Activated CD4-positive, CD25-positive, alpha-beta regulatory T cell treated with anti-CD3 and anti-CD28 coated beads, Interleukin-2, amount 50 U/mL, for 72 hours (primary cell): ENCODE results near the gene HMG20A.

Source experiments
- DNase-seq: peaks from one replicate; pipeline ENCODE4 v3.0.0; 2021

HMG20A gene

DNA sequence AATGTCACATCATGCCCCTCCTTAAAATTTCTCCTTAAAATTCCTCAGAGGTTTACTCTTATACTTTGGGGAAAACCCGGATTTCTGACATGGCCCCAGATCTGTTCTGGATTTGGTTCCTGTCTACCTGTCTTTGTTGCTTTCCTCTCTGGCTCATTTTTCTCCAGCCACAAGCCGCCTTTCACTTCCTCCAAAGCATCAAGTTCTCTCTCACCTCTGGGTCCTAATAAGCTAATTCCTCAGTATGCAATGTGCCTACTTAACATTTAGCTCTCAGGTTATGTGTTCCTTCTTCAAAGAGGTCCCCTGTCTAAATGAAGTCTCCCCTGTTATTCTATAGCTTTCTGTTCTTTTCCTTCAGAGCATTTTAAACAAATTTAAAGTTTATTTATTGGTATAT is 16.1 kb downstream of the HMG20A start:
- DNase-seq = no peak

GRCh38 chr15:77437264-77437663 is 16.6 kb downstream of the HMG20A start:
- DNase-seq = no peak

GRCh38 chr15:77440378-77440999 is 19.8 kb downstream of the HMG20A start:
- no peak for DNase-seq

- no peak for DNase-seq
Observed at GRCh38 chr15:77446840-77447390, 26.2 kb downstream of the HMG20A start.

GRCh38 chr15:77454265-77454664 is 33.6 kb downstream of the HMG20A start:
- no peak for DNase-seq

DNA sequence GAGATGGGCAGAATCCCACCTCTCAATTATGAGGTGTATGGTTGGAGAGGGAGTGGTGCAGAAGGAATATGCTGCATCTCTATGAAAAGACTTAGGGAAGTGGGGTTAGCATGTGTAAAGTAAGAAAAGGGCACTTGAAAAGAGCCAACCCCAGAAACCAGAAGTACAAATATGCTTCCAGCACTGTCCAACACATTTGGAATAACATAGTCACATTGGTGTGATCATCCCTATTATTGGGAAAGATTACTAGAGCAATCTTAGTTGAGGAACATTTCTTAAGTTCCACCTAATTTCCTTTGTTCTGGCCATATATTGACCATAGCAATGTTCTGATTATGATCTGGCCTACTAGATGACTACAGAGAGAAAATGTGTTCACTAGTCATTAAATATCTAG is 34.3 kb downstream of the HMG20A start:
- DNase-seq = no peak

DNA sequence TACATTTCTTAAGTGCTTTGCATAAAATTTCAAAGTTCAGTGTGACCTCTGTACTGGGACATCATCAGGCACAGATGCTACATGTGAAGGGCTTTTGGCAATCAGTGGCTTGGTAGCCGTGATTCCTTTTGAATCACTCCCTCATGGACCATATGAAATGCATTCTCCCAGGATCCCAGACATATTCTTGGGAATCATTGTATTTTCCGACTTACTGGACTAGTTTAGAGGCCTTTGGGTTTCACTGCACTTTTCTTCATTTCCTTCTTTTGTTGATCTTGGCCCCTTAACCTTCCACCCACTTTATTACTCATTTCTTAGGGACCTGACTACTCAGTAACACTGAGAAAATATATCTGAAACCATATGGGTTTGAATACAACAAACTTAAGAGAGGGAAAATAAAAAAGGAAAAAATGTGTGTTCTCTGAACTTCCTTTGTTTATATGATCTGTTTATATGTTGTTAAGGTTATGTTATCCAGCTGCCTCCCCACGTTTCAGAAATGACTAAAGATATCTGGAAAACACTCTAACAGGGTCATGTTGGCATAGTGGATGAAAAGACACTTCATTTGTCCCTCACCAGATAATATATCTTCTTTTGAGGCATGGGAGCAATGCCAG is 35.1 kb downstream of the HMG20A start:
- no peak for DNase-seq

DNA sequence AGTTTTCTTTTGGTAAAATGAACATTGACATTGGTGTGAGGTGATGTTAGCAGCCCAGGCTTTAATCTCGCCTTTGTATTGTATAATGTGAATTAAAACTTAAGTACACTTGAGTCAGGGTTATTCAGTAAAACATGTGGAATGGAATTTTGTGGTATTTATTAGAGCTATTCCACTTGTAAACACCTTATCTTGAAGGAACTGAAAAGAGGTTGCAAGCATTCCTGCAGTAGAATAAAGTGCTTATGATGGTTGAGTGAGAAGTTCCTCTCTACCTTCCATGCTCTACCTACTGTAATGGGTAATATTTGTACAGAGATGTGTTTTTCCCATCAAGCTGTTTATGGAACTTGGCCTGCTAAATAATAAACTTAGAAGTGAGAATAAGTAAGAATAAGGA is 36.1 kb downstream of the HMG20A start:
- no peak for DNase-seq

DNA sequence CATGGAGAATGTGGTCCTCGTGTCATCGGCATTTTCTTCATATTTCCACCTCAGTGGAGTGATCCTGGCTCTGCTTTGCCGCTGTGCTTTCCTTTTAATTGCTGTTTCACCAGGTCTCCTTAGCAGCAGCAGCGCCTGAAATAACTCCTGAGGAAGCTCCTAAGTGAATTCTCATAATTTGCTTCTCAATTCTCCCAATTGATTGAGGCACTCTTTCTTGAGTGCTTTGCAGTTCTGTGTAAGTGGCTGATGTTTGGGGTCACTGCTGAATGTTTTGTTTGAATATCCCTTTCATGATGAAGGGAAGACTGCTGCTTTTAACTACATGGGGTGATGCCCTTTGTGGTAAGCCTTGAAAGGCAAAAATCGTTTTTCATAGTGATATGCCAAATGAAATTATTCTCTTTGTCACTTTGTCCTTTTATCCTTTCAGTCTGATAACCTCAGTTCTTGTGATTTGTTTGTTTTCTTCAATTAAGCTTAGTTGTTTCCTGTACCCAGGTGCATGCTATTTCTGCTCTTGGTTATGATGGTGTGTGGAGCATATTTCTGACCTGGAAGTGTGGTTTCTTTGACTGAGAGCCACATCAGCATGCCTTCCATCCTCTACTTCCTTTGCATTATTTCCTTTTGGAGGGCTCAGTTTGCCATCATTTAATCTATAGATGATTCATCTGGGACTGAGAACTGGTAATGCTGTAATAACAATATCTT is 36.7 kb downstream of the HMG20A start:
- DNase-seq = no peak

GRCh38 chr15:77457905-77458265 is 37.2 kb downstream of the HMG20A start:
- no peak for DNase-seq

DNA sequence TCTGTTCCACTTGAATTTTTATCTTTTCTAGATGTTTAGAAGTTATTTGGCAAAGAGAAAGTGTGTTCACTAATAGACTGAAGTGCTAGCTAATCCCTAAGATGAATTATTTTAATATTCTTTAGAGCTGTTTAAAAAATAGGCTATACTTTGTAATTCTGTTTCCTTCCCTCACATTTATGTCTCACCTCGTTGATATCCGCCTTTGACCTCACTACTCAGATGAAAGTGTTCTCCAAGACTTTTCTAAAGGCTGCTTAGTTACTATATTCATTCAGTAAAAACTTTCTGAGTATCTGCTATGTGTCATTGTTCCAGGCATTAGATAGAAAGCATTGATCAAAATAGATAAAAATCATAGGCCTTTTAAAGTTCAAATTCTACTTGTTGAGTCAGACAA is 38.3 kb downstream of the HMG20A start:
- no peak for DNase-seq

GRCh38 chr15:77461486-77461885 is 40.8 kb downstream of the HMG20A start:
- no peak for DNase-seq

GRCh38 chr15:77464129-77464865 is 43.6 kb downstream of the HMG20A start:
- no peak for DNase-seq

DNA sequence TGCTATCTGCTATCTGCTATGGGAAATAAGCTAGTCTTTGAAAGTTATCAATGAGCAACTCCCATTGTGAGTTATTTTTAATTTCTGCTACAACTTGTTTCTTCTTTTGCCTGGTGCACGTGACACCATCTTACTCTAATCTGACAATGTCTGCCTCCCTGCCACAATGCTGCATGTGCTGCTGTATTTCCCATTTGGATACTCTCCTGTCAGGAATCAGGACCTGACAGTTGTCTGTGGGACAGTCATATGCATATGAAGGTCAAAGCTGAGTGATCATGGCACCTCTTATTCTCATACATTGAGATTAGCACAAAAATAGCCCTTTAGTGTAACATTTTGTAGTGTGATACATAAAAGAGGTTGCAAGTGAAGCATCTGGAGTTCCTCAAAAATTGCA is 45.8 kb downstream of the HMG20A start:
- no peak for DNase-seq

DNA sequence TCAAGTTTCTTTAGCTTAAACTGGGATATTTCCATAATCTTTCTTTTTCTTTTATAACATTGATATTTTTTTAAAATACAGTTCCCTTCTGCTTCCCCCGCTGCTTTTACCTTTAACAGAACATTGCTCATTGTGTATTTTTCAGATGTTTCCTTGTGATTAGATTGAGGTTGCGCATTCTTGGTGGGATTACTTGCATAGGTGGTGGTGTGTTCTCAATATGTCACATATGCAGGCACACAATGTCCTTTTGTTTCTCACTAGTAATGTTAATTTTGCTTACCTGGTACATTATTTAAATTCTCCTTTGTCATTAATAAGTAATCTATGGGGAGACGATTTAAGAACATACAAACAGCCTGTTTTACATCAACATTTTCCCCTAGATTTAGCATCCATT is 48.2 kb downstream of the HMG20A start:
- DNase-seq = no peak

GRCh38 chr15:77470235-77470634 is 49.5 kb downstream of the HMG20A start:
- DNase-seq = no peak

DNA sequence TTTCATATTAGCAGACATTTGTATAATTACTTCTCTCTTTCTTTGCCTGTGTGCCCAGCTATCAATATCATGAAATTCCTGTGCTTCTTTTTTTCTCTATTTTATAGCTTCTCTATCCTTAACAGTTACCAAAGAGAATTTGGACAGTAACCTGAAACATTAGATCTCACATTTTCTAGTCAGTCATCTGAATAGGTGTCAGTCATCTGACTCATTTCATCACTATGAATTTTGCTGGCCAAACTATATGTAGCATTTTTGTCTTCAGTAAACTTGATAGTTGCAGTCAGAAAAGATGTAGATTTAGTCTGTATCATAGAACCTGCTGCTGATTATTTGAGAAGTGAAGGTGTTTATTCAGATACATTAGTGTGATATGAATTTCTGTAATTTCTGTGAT is 52.6 kb downstream of the HMG20A start:
- no peak for DNase-seq

GRCh38 chr15:77474310-77474988 is 53.8 kb downstream of the HMG20A start:
- DNase-seq = no peak

- DNase-seq = no peak
Observed at GRCh38 chr15:77475001-77475400, 54.3 kb downstream of the HMG20A start.

- DNase-seq = no peak
Observed at GRCh38 chr15:77475898-77476297, 55.2 kb downstream of the HMG20A start.

GRCh38 chr15:77476995-77477394 is 56.3 kb downstream of the HMG20A start:
- no peak for DNase-seq

DNA sequence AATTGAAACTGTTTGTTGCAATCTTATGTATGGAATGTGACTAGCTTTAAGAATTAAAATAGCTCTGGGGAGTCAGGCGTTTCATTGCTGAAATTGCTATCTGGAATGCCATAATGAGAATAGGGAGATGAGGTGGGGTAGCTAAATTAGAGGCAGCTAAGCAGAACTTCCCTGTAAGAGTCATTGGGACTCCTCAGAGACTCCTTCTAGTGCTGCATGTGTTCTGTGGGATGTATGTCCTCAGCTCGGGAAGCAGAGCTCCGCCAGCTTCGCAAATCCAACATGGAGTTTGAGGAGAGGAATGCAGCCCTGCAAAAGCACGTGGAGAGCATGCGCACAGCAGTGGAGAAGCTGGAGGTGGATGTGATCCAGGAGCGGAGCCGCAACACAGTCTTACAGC is 57.4 kb downstream of the HMG20A start:
- no peak for DNase-seq

DNA sequence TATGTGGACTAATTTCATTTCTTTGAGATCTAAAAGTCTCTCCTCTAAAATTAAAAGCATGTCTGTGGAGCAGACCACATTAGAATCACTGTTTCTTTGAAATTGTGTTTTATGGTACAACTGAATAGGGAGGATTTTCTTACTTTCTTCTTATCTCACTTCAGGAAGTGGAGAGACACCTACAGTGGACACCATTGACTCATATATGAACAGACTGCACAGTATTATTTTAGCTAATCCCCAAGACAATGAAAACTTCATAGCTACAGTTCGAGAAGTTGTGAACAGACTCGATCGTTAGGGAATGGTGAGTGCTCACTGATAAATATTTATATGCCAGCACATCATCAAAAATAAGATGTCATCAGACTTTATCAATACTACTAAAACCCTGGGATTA is 58.3 kb downstream of the HMG20A start:
- no peak for DNase-seq
